ENCODE results near the gene IRF2BP2.
A peak's percentile ranks its signal among the peaks of the same experiment; 100 is the strongest.

The IRF2BP2 gene

DNA sequence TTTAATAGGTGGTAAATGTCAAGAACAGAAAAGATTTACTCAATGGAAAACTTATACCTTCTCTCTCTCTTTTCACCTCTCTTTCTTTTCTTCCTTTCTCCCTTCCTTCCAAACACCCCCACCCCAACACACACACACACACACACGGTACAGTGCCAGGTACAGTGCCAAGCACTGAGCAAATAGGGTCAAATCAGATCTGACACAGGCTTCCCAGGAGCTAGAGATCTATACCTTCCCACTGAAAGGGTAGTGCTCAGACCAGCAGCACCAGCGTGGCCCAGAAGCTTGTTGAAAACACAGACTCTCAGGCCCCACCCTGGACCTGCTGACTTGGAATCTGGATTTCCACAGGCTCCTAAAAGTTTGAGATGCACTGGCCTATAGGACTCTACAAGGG lies 31.9 kb downstream of the IRF2BP2 start:
- DNase-seq (ENCODE audit: low read depth) = no peak
- H3K4me3 ChIP-seq (replicated peaks; ENCODE audit: low read depth, low read length) = no peak overlapping the region
- no peak for TF ChIP-seq CTCF (IDR thresholded peaks at IDR 0.05; ENCODE audit: low read length, missing control alignments)

GRCh38 chr1:234573711-234574299 lies 36.2 kb downstream of the IRF2BP2 start:
- no peak overlapping the region for H3K4me3 ChIP-seq (replicated peaks; ENCODE audit: low read depth, low read length)
- TF ChIP-seq CTCF (IDR thresholded peaks at IDR 0.05; ENCODE audit: low read length, missing control alignments) = no peak
- DNase-seq (ENCODE audit: low read depth) = peak; percentile 64

GRCh38 chr1:234572966-234573365 lies 37.0 kb downstream of the IRF2BP2 start:
- no peak for TF ChIP-seq CTCF (IDR thresholded peaks at IDR 0.05; ENCODE audit: low read length, missing control alignments)
- DNase-seq (ENCODE audit: low read depth) = no peak
- H3K4me3 ChIP-seq (replicated peaks; ENCODE audit: low read depth, low read length) = no peak overlapping the region

- no peak overlapping the region for H3K4me3 ChIP-seq (replicated peaks; ENCODE audit: low read depth, low read length)
- DNase-seq (ENCODE audit: low read depth) = no peak
- TF ChIP-seq CTCF (IDR thresholded peaks at IDR 0.05; ENCODE audit: low read length, missing control alignments) = no peak
Observed at GRCh38 chr1:234571702-234572101, 38.3 kb downstream of the IRF2BP2 start.

- no peak for TF ChIP-seq CTCF (IDR thresholded peaks at IDR 0.05; ENCODE audit: low read length, missing control alignments)
- DNase-seq (ENCODE audit: low read depth) = no peak
- H3K4me3 ChIP-seq (replicated peaks; ENCODE audit: low read depth, low read length) = no peak overlapping the region
Observed at GRCh38 chr1:234570329-234571120, 39.5 kb downstream of the IRF2BP2 start.

DNA sequence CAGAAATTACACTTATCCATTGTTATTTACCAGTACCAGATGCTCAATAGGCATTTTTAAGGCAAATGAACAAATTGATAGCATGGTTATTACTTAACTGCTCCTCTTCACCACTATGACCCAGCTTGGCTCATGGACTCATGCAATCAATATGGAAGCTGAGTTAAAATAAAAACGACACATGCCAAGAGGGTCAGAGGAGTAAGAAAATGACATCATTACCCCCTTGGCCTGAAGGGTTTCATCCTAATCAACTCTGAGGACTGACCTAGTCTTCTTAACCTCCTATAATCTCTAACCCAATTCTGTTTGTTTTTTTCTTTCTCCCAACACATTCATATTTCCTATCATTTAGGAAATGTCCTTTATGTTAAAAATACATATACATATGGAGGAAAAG lies 41.6 kb downstream of the IRF2BP2 start:
- no peak for DNase-seq (ENCODE audit: low read depth)
- TF ChIP-seq CTCF (IDR thresholded peaks at IDR 0.05; ENCODE audit: low read length, missing control alignments) = no peak

GRCh38 chr1:234565132-234565531 lies 44.8 kb downstream of the IRF2BP2 start:
- no peak for TF ChIP-seq CTCF (IDR thresholded peaks at IDR 0.05; ENCODE audit: low read length, missing control alignments)
- H3K4me3 ChIP-seq (replicated peaks; ENCODE audit: low read depth, low read length) = no peak overlapping the region
- DNase-seq (ENCODE audit: low read depth) = no peak

More for the DNA sequence above, 41.6 kb downstream of the IRF2BP2 start:
- no peak overlapping the region for H3K4me3 ChIP-seq (replicated peaks; ENCODE audit: low read depth, low read length)
